ENCODE data around the gene NRG3.

The NRG3 gene

GRCh38 chr10:82565197-82565575 lies 690.2 kb downstream of the NRG3 start:
- H3K79me2 ChIP-seq, result no peaks in the 10 kb centered on the region
- no peak for TF ChIP-seq CTCF (IDR thresholded peaks at IDR 0.05)
- no peak overlapping the region for H3K4me2 ChIP-seq (ENCODE audit: low read length)
- no peak overlapping the region for H3K4me3 ChIP-seq (ENCODE audit: low read depth, low read length)
- H3K9me3 ChIP-seq (ENCODE audit: control insufficient read depth, low read length), result no peaks in the 10 kb centered on the region
- no peaks in the 10 kb centered on the region for H3K36me3 ChIP-seq (ENCODE audit: control insufficient read depth, insufficient read depth, low read length)
- H3K4me1 ChIP-seq, result no peaks in the 10 kb centered on the region
- H2AFZ ChIP-seq, result no peak overlapping the region
- H3K27me3 ChIP-seq (ENCODE audit: control insufficient read depth, insufficient read depth, low read length), result no peaks in the 10 kb centered on the region
- no peak overlapping the region for H3K27ac ChIP-seq
- H3K9ac ChIP-seq, result no peak overlapping the region

- H3K9ac ChIP-seq, result no peak overlapping the region
- H3K79me2 ChIP-seq, result no peaks in the 10 kb centered on the region
- H3K27me3 ChIP-seq (ENCODE audit: control insufficient read depth, insufficient read depth, low read length), result no peaks in the 10 kb centered on the region
- no peak for TF ChIP-seq CTCF (IDR thresholded peaks at IDR 0.05)
- H2AFZ ChIP-seq, result no peak overlapping the region
- no peaks in the 10 kb centered on the region for H3K36me3 ChIP-seq (ENCODE audit: control insufficient read depth, insufficient read depth, low read length)
- no peak overlapping the region for H3K4me2 ChIP-seq (ENCODE audit: low read length)
- no peaks in the 10 kb centered on the region for H3K4me1 ChIP-seq
- H3K4me3 ChIP-seq (ENCODE audit: low read depth, low read length), result no peak overlapping the region
- no peak overlapping the region for H3K27ac ChIP-seq
- H3K9me3 ChIP-seq (ENCODE audit: control insufficient read depth, low read length), result no peaks in the 10 kb centered on the region
Observed at GRCh38 chr10:82572744-82573143, 697.8 kb downstream of the NRG3 start.

GRCh38 chr10:82574081-82574480 lies 699.1 kb downstream of the NRG3 start:
- Histone ChIP-seq H3K79me2 (no peaks in the 10 kb centered on the region), H3K4me2 (ENCODE audit: low read length) (no peak overlapping the region)
- no peak for TF ChIP-seq CTCF (IDR thresholded peaks at IDR 0.05)

GRCh38 chr10:82575318-82575717 lies 700.3 kb downstream of the NRG3 start:
- Histone ChIP-seq H3K36me3 (ENCODE audit: control insufficient read depth, insufficient read depth, low read length) (no peaks in the 10 kb centered on the region), H3K9me3 (ENCODE audit: control insufficient read depth, low read length) (no peaks in the 10 kb centered on the region), H3K4me3 (ENCODE audit: low read depth, low read length) (no peak overlapping the region), H2AFZ (no peak overlapping the region), H3K4me2 (ENCODE audit: low read length) (no peak overlapping the region), H3K4me1 (no peaks in the 10 kb centered on the region), H3K79me2 (no peaks in the 10 kb centered on the region), H3K9ac (no peak overlapping the region), H3K27me3 (ENCODE audit: control insufficient read depth, insufficient read depth, low read length) (no peaks in the 10 kb centered on the region), H3K27ac (no peak overlapping the region)
- TF ChIP-seq CTCF (IDR thresholded peaks at IDR 0.05), result no peak

More at GRCh38 chr10:82574081-82574480, 699.1 kb downstream of the NRG3 start:
- Histone ChIP-seq H3K9me3 (ENCODE audit: control insufficient read depth, low read length) (no peaks in the 10 kb centered on the region), H3K4me1 (no peaks in the 10 kb centered on the region), H3K27me3 (ENCODE audit: control insufficient read depth, insufficient read depth, low read length) (no peaks in the 10 kb centered on the region), H3K9ac (no peak overlapping the region), H3K27ac (no peak overlapping the region), H3K4me3 (ENCODE audit: low read depth, low read length) (no peak overlapping the region), H3K36me3 (ENCODE audit: control insufficient read depth, insufficient read depth, low read length) (no peaks in the 10 kb centered on the region), H2AFZ (no peak overlapping the region)

GRCh38 chr10:82576093-82576492 lies 701.1 kb downstream of the NRG3 start:
- Histone ChIP-seq H3K27me3 (ENCODE audit: control insufficient read depth, insufficient read depth, low read length) (no peaks in the 10 kb centered on the region), H2AFZ (no peak overlapping the region), H3K79me2 (no peaks in the 10 kb centered on the region), H3K36me3 (ENCODE audit: control insufficient read depth, insufficient read depth, low read length) (no peaks in the 10 kb centered on the region), H3K9ac (no peak overlapping the region), H3K9me3 (ENCODE audit: control insufficient read depth, low read length) (no peaks in the 10 kb centered on the region), H3K4me2 (ENCODE audit: low read length) (no peak overlapping the region), H3K4me1 (no peaks in the 10 kb centered on the region), H3K4me3 (ENCODE audit: low read depth, low read length) (no peak overlapping the region), H3K27ac (no peak overlapping the region)
- no peak for TF ChIP-seq CTCF (IDR thresholded peaks at IDR 0.05)

All from parathyroid adenoma (tissue), 2 donors.